HG02973 (cell line): Measurements from ENCODE around the gene SMIM38.

Source experiments
- ATAC-seq: cut with Tn5 transposase; IDR thresholded peaks from one replicate; pipeline ENCODE4 v1.9.1; 2021; ENCODE audit warnings: moderate library complexity; ENCODE audit not compliant: unreplicated experiment

Gene SMIM38

GRCh38 chr11:69200331-69201065, 44.8 kb downstream of the SMIM38 start:
- ATAC-seq = no peak

GRCh38 chr11:69201066-69201365, 45.3 kb downstream of the SMIM38 start:
- ATAC-seq = no peak

- ATAC-seq = no peak
Measured at GRCh38 chr11:69201764-69202370, 46.1 kb downstream of the SMIM38 start.

- ATAC-seq = no peak
Measured at GRCh38 chr11:69202511-69203221, 46.9 kb downstream of the SMIM38 start.

GRCh38 chr11:69203381-69203780, 47.6 kb downstream of the SMIM38 start:
- ATAC-seq = no peak

GRCh38 chr11:69203901-69204245, 48.1 kb downstream of the SMIM38 start:
- ATAC-seq = no peak

GRCh38 chr11:69204246-69204940, 48.7 kb downstream of the SMIM38 start:
- no peak for ATAC-seq

- no peak for ATAC-seq
Measured at GRCh38 chr11:69204941-69205742, 49.4 kb downstream of the SMIM38 start.
